ENCODE measurements around the gene TAB3. TPM values are rescaled to one million over a fixed set of nuclear protein-coding genes. Genes with fewer than 3 reads are reported as not detected.

Gene TAB3
- total RNA-seq, 1 donor from 2014 or later: 13.3 TPM

- TF ChIP-seq CTCF (conservative IDR thresholded peaks at IDR 0.05): no peak
- no peaks in the 10 kb centered on the region for H3K27me3 Mint-ChIP-seq (ENCODE audit: low read depth)
- peaks cover 4% of the 10 kb centered on the region for H3K36me3 Mint-ChIP-seq (ENCODE audit: low read depth)
- H3K4me3 Mint-ChIP-seq: no peak overlapping the region
- DNase-seq (ENCODE audit: low read depth, low spot score): no peak
- peaks cover 3% of the 10 kb centered on the region for H3K9me3 Mint-ChIP-seq
- no peak overlapping the region for H3K27ac Mint-ChIP-seq (ENCODE audit: unreplicated experiment)
- peaks cover 2% of the 10 kb centered on the region for H3K4me1 Mint-ChIP-seq
These were observed 7.3 kb downstream of the TAB3 start for GRCh38 chrX:30881797-30882196.

- Mint-ChIP-seq H3K27me3 (ENCODE audit: low read depth) (no peaks in the 10 kb centered on the region), H3K27ac (ENCODE audit: unreplicated experiment) (no peak overlapping the region), H3K36me3 (ENCODE audit: low read depth) (peaks cover 4% of the 10 kb centered on the region), H3K4me3 (no peak overlapping the region), H3K9me3 (peaks cover 3% of the 10 kb centered on the region), H3K4me1 (peaks cover 5% of the 10 kb centered on the region)
- TF ChIP-seq CTCF (conservative IDR thresholded peaks at IDR 0.05): no peak
- DNase-seq (ENCODE audit: low read depth, low spot score): no peak
These were observed 7.7 kb downstream of the TAB3 start for GRCh38 chrX:30881390-30881789.

- Mint-ChIP-seq H3K4me3 (no peak overlapping the region), H3K36me3 (ENCODE audit: low read depth) (peaks cover 4% of the 10 kb centered on the region), H3K4me1 (peaks cover 5% of the 10 kb centered on the region), H3K9me3 (peaks cover 3% of the 10 kb centered on the region), H3K27ac (ENCODE audit: unreplicated experiment) (no peak overlapping the region), H3K27me3 (ENCODE audit: low read depth) (no peaks in the 10 kb centered on the region)
- no peak for DNase-seq (ENCODE audit: low read depth, low spot score)
- TF ChIP-seq CTCF (conservative IDR thresholded peaks at IDR 0.05): no peak
These were observed 9.0 kb downstream of the TAB3 start for GRCh38 chrX:30880058-30880457.

- H3K27me3 Mint-ChIP-seq (ENCODE audit: low read depth): no peaks in the 10 kb centered on the region
- H3K4me1 Mint-ChIP-seq: peaks cover 5% of the 10 kb centered on the region
- H3K36me3 Mint-ChIP-seq (ENCODE audit: low read depth): peaks cover 4% of the 10 kb centered on the region
- TF ChIP-seq CTCF (conservative IDR thresholded peaks at IDR 0.05): no peak
- no peak for DNase-seq (ENCODE audit: low read depth, low spot score)
- no peak overlapping the region for H3K27ac Mint-ChIP-seq (ENCODE audit: unreplicated experiment)
- H3K9me3 Mint-ChIP-seq: peaks cover 3% of the 10 kb centered on the region
- no peak overlapping the region for H3K4me3 Mint-ChIP-seq
These were observed 12.7 kb downstream of the TAB3 start for GRCh38 chrX:30876367-30876766.

GRCh38 chrX:30875957-30876356, 13.1 kb downstream of the TAB3 start:
- no peak for DNase-seq (ENCODE audit: low read depth, low spot score)
- Mint-ChIP-seq H3K9me3 (peaks cover 3% of the 10 kb centered on the region), H3K27ac (ENCODE audit: unreplicated experiment) (no peak overlapping the region), H3K27me3 (ENCODE audit: low read depth) (no peaks in the 10 kb centered on the region), H3K36me3 (ENCODE audit: low read depth) (peaks cover 2% of the 10 kb centered on the region), H3K4me1 (peaks cover 5% of the 10 kb centered on the region), H3K4me3 (no peak overlapping the region)
- no peak for TF ChIP-seq CTCF (conservative IDR thresholded peaks at IDR 0.05)

GRCh38 chrX:30874851-30875250, 14.2 kb downstream of the TAB3 start:
- H3K27ac Mint-ChIP-seq (ENCODE audit: unreplicated experiment): no peak overlapping the region
- no peak for TF ChIP-seq CTCF (conservative IDR thresholded peaks at IDR 0.05)
- H3K36me3 Mint-ChIP-seq (ENCODE audit: low read depth): no peaks in the 10 kb centered on the region
- H3K4me3 Mint-ChIP-seq: no peak overlapping the region
- H3K4me1 Mint-ChIP-seq: peaks cover 5% of the 10 kb centered on the region
- DNase-seq (ENCODE audit: low read depth, low spot score): no peak
- H3K27me3 Mint-ChIP-seq (ENCODE audit: low read depth): no peaks in the 10 kb centered on the region
- no peaks in the 10 kb centered on the region for H3K9me3 Mint-ChIP-seq
